Liver (tissue), 9 donors: ENCODE results near the gene RSU1. TPM values are rescaled to one million over a fixed set of nuclear protein-coding genes. Genes with fewer than 3 reads are reported as not detected.

Source experiments
- DNase-seq: peaks from one replicate; pipeline ENCODE4 v3.0.0-alpha.2; 2017; ENCODE audit warnings: low spot score
- H3K27ac ChIP-seq, 2 donors: one replicate each; pipeline ENCODE4 v1.7.0; 2013; ENCODE audit warnings: inconsistent platforms in 2 of 2, low read length in 2 of 2, control low read depth in 1 of 2, low read depth in 1 of 2, mild to moderate bottlenecking in 1 of 2
- H3K27me3 ChIP-seq, 4 donors: one replicate each; pipeline versions ENCODE4 v1.6.1 to v1.7.0; 2013; ENCODE audit warnings: low read length in 3 of 4, inconsistent platforms in 1 of 4, mild to moderate bottlenecking in 1 of 4, moderate library complexity in 1 of 4; ENCODE audit not compliant: control insufficient read depth in 4 of 4, insufficient read depth in 4 of 4
- H3K36me3 ChIP-seq, 4 donors: one replicate each; pipeline versions ENCODE4 v1.6.1 to v1.7.0; 2013; ENCODE audit warnings: low read length in 3 of 4, mild to moderate bottlenecking in 3 of 4, low read depth in 1 of 4, moderate library complexity in 1 of 4; ENCODE audit not compliant: control insufficient read depth in 4 of 4, insufficient read depth in 3 of 4
- H3K4me1 ChIP-seq, 4 donors: one replicate each; pipeline versions ENCODE4 v1.6.1 to v1.7.0; 2013; ENCODE audit warnings: low read length in 3 of 4, mild to moderate bottlenecking in 3 of 4, moderate library complexity in 1 of 4; ENCODE audit not compliant: control insufficient read depth in 4 of 4, insufficient read depth in 4 of 4
- H3K4me3 ChIP-seq, 3 donors: one replicate each; pipeline versions ENCODE4 v1.6.1 to v1.7.0; 2013; ENCODE audit warnings: low read length in 3 of 3, control low read depth in 1 of 3, low read depth in 1 of 3, mild to moderate bottlenecking in 1 of 3
- H3K9ac ChIP-seq, 2 donors: one replicate each; pipeline ENCODE4 v1.7.0; 2013; ENCODE audit warnings: low read length in 2 of 2, mild to moderate bottlenecking in 2 of 2, moderate library complexity in 2 of 2, control low read depth in 1 of 2, low read depth in 1 of 2
- H3K9me3 ChIP-seq, 4 donors: one replicate each; pipeline versions ENCODE4 v1.6.1 to v1.7.0; 2013; ENCODE audit warnings: low read length in 3 of 4; ENCODE audit not compliant: control insufficient read depth in 4 of 4
- EGR1 ChIP-seq, 2 donors: IDR thresholded peaks; 2 replicates each; pipeline ENCODE4 v1.6.1; 2016 to 2018; ENCODE audit warnings: antibody characterized with exemption in 2 of 2, low read depth in 2 of 2
- FOXA1 ChIP-seq: IDR thresholded peaks from 2 replicates; pipeline ENCODE4 v1.6.1; 2016; ENCODE audit warnings: antibody characterized with exemption
- FOXA2 ChIP-seq: IDR thresholded peaks from 2 replicates; pipeline ENCODE4 v1.6.1; 2016; ENCODE audit warnings: antibody characterized with exemption
- GABPA ChIP-seq, 2 donors: IDR thresholded peaks in 1 of 2; conservative IDR thresholded peaks in 1 of 2; 2 replicates each; pipeline ENCODE4 v1.6.1; 2016; ENCODE audit warnings: antibody characterized with exemption in 2 of 2, mild to moderate bottlenecking in 1 of 2, moderate library complexity in 1 of 2
- HNF4A ChIP-seq, 2 donors: conservative IDR thresholded peaks; 2 replicates each; pipeline ENCODE4 v1.6.1; 2016; ENCODE audit warnings: antibody characterized with exemption in 2 of 2, mild to moderate bottlenecking in 2 of 2
- HNF4G ChIP-seq: IDR thresholded peaks from 2 replicates; pipeline ENCODE4 v1.6.1; 2016; ENCODE audit warnings: antibody characterized with exemption
- JUND ChIP-seq, 2 donors: IDR thresholded peaks; 2 replicates each; pipeline ENCODE4 v1.6.1; 2016; ENCODE audit warnings: antibody characterized with exemption in 2 of 2
- NR2F2 ChIP-seq: IDR thresholded peaks from 2 replicates; pipeline ENCODE4 v1.6.1; 2016; ENCODE audit warnings: antibody characterized with exemption
- RAD21 ChIP-seq, 2 donors: IDR thresholded peaks; 2 replicates each; pipeline ENCODE4 v1.6.1; 2016; ENCODE audit warnings: antibody characterized with exemption in 2 of 2, mild to moderate bottlenecking in 2 of 2
- RXRA ChIP-seq, 2 donors: IDR thresholded peaks; 2 replicates each; pipeline ENCODE4 v1.6.1; 2017 to 2018; ENCODE audit warnings: antibody characterized with exemption in 2 of 2, mild to moderate bottlenecking in 1 of 2
- SP1 ChIP-seq: IDR thresholded peaks from 2 replicates; pipeline ENCODE4 v1.6.1; 2018; ENCODE audit warnings: antibody characterized with exemption, mild to moderate bottlenecking
- ZBTB33 ChIP-seq: IDR thresholded peaks from 2 replicates; pipeline ENCODE4 v1.6.1; 2016; ENCODE audit warnings: antibody characterized with exemption
- WGBS: extraction: QIAGEN DNeasy Blood & Tissue Kit; methylation state at CpG from one replicate; pipeline ENCODE4 v1.1.7; 2013; 5-methylcytosine and 5-hydroxymethylcytosine counted together
- polyA plus RNA-seq, 2 donors: library from polyadenylated mRNA; stranded (reverse) in 1 of 2; unstranded in 1 of 2; fragments of 200-250 nt in 1 of 2; fragments of >200 nt in 1 of 2; fragmentation: Nextera tagmentation in 1 of 2; extraction: Ambion mirVana in 1 of 2; gene quantifications; one replicate each; pipeline versions ENCODE4 v1.2.1 to v1.2.3, GENCODE V29; 2013 to 2015
- total RNA-seq, 2 donors: library from RNA; depleted of rRNA; stranded (reverse); fragments of >200 nt; gene quantifications; one replicate each; pipeline ENCODE4 v1.2.3, GENCODE V29; 2014
- TF ChIP-seq, protein P1 (sequence below): IDR thresholded peaks from 2 replicates; pipeline ENCODE4 v1.6.1; 2016; ENCODE audit warnings: antibody characterized with exemption
- TF ChIP-seq, protein P2 (sequence below): fragments of 150-350 bp; IDR thresholded peaks from 2 replicates; pipeline ENCODE4 v1.5.1; 2017; ENCODE audit warnings: improper control_type of control experiment, low read depth, low read length; ENCODE audit not compliant: missing input control
- donor health status: healthy.
- donor health status: healthy.
- donor health status: healthy.
- donor health status: healthy.
- donor health status: healthy.

RSU1 gene
- total and polyA plus RNA-seq, 4 donors: 19.2 to 38.2 (median 28.0) TPM

GRCh38 chr10:16674147-16674703, 143.0 kb downstream of the RSU1 start:
- 95% methylated on average over 9 of the region's 9 CpGs for WGBS

DNA sequence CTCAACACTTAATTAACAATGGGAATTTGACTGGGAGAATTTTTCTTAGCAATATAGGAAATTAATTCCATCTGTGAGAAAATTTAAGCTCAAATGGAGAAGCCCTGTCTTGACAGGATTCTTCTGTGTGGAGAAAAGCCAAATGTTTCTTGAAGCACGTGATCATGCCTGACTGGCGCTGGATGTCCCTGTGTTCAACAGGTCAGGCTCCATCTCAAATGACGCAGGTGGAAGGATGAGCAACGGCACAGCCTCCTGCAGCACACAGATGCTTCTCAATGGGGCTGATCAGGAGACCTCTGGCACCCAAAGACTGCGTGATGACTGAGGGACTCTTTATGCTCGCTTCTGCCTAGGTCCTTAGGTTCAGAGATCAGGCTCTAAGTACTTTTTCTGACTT, 143.8 kb downstream of the RSU1 start:
- Histone ChIP-seq H3K4me1 (no peaks in the 10 kb centered on the region), H3K4me3 (no peak overlapping the region), H3K9me3 (no peaks in the 10 kb centered on the region), H3K36me3 (no peaks in the 10 kb centered on the region), H3K27ac (no peak overlapping the region), H3K27me3 (no peaks in the 10 kb centered on the region), H3K9ac (no peak overlapping the region)
- no peak for TF ChIP-seq RXRA (IDR thresholded peaks at IDR 0.05)
- no peak for TF ChIP-seq NR2F2
- TF ChIP-seq, protein P1, sequence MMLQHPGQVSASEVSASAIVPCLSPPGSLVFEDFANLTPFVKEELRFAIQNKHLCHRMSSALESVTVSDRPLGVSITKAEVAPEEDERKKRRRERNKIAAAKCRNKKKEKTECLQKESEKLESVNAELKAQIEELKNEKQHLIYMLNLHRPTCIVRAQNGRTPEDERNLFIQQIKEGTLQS: no peak
- no peak for TF ChIP-seq GABPA (IDR thresholded peaks at IDR 0.05 in 1 of 2, conservative IDR thresholded peaks at IDR 0.05 in 1 of 2)
- 77% methylated on average over 6 of the region's 6 CpGs for WGBS
- no peak for DNase-seq

More at GRCh38 chr10:16674147-16674703, 143.0 kb downstream of the RSU1 start:
- Histone ChIP-seq H3K36me3 (no peaks in the 10 kb centered on the region), H3K9ac (no peak overlapping the region), H3K27ac (no peak overlapping the region), H3K4me1 (no peaks in the 10 kb centered on the region), H3K27me3 (no peaks in the 10 kb centered on the region), H3K9me3 (no peaks in the 10 kb centered on the region), H3K4me3 (no peak overlapping the region)
- no peak for DNase-seq
- no peak for TF ChIP-seq GABPA (IDR thresholded peaks at IDR 0.05 in 1 of 2, conservative IDR thresholded peaks at IDR 0.05 in 1 of 2)
- TF ChIP-seq, protein P1: no peak
- TF ChIP-seq ZBTB33: no peak
- TF ChIP-seq FOXA2: no peak
- TF ChIP-seq NR2F2: no peak
- no peak for TF ChIP-seq RXRA (IDR thresholded peaks at IDR 0.05)
- TF ChIP-seq, protein P2, sequence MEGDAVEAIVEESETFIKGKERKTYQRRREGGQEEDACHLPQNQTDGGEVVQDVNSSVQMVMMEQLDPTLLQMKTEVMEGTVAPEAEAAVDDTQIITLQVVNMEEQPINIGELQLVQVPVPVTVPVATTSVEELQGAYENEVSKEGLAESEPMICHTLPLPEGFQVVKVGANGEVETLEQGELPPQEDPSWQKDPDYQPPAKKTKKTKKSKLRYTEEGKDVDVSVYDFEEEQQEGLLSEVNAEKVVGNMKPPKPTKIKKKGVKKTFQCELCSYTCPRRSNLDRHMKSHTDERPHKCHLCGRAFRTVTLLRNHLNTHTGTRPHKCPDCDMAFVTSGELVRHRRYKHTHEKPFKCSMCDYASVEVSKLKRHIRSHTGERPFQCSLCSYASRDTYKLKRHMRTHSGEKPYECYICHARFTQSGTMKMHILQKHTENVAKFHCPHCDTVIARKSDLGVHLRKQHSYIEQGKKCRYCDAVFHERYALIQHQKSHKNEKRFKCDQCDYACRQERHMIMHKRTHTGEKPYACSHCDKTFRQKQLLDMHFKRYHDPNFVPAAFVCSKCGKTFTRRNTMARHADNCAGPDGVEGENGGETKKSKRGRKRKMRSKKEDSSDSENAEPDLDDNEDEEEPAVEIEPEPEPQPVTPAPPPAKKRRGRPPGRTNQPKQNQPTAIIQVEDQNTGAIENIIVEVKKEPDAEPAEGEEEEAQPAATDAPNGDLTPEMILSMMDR: no peak

DNA sequence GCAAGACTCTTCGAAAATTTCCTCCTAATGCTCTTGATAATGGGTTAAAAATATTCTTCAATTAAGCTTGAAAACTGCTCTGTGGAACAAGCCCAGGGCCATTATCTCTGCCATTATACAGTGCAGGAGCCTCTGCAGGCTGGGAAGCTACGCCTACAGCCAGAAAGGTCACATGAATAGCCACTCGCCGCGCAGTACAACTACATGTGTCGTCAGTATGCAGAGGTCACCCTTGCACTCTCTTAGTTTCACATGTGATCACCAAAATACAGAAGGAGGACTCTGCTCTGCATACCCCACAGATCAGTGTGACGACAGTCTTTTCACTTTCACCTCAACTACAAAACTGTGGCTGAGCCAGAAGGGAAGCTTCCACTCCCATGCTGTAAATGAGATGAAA, 153.8 kb downstream of the RSU1 start:
- DNase-seq: no peak
- WGBS: 86% methylated on average over 7 of the region's 7 CpGs
- Histone ChIP-seq H3K9me3 (no peaks in the 10 kb centered on the region), H3K4me3 (no peak overlapping the region), H3K36me3 (no peaks in the 10 kb centered on the region), H3K27me3 (no peaks in the 10 kb centered on the region), H3K9ac (no peak overlapping the region), H3K27ac (no peak overlapping the region), H3K4me1 (no peaks in the 10 kb centered on the region)
- TF ChIP-seq FOXA2: no peak
- no peak for TF ChIP-seq FOXA1
- TF ChIP-seq RXRA (IDR thresholded peaks at IDR 0.05): no peak
- TF ChIP-seq JUND (IDR thresholded peaks at IDR 0.05): no peak
- TF ChIP-seq NR2F2: no peak
- no peak for TF ChIP-seq HNF4A (conservative IDR thresholded peaks at IDR 0.05)
- no peak for TF ChIP-seq EGR1 (IDR thresholded peaks at IDR 0.05; ENCODE audit: low read depth in 2 of 2)
- TF ChIP-seq HNF4G: no peak
- no peak for TF ChIP-seq RAD21 (IDR thresholded peaks at IDR 0.05)
- TF ChIP-seq SP1: no peak
